GM23338 (cell line): ENCODE data around the gene NELFCD. TPM values are rescaled to one million over a fixed set of nuclear protein-coding genes. Genes with fewer than 3 reads are reported as not detected.

Experiments used
- ATAC-seq: fragments of 200-7000 bp; cut with Tn5 transposase; 3 replicates; pipeline ENCODE4 v1.9.1; 2020
- DNase-seq: peaks from one replicate; pipeline ENCODE4 v3.0.0-alpha.2; 2015; ENCODE audit warnings: low spot score
- H2AFZ ChIP-seq: fragments of 200-600 bp; sonication (generic); 2 replicates; pipeline ENCODE4 v1.8.0; 2016; ENCODE audit warnings: antibody characterized with exemption, mild to moderate bottlenecking, moderate library complexity
- H3F3A ChIP-seq: fragments of 200-600 bp; sonication (generic); replicated peaks from 2 replicates; pipeline ENCODE4 v1.8.0; 2017; ENCODE audit warnings: antibody characterized with exemption, mixed run types, low read depth
- H3K27ac ChIP-seq: fragments of 200-600 bp; sonication (generic); 2 replicates; pipeline ENCODE4 v1.6.1; 2016; ENCODE audit warnings: low read depth
- H3K27me3 ChIP-seq: fragments of 200-600 bp; sonication (generic); 2 replicates; pipeline ENCODE4 v1.8.0; 2016; ENCODE audit warnings: mild to moderate bottlenecking, mixed run types, moderate library complexity; ENCODE audit not compliant: insufficient read depth
- H3K36me3 ChIP-seq: fragments of 200-600 bp; sonication (generic); 2 replicates; pipeline ENCODE4 v1.8.0; 2016; ENCODE audit warnings: mild to moderate bottlenecking; ENCODE audit not compliant: insufficient read depth
- H3K4me1 ChIP-seq: fragments of 200-600 bp; sonication (generic); 2 replicates; pipeline ENCODE4 v1.8.0; 2016; ENCODE audit warnings: mild to moderate bottlenecking, moderate library complexity; ENCODE audit not compliant: insufficient read depth
- H3K4me2 ChIP-seq: fragments of 200-600 bp; sonication (generic); 2 replicates; pipeline ENCODE4 v1.7.1; 2017; ENCODE audit warnings: mixed run types
- H3K4me3 ChIP-seq: fragments of 200-600 bp; sonication (generic); 2 replicates; pipeline ENCODE4 v1.6.1; 2016; ENCODE audit warnings: mixed run types
- H3K79me2 ChIP-seq: fragments of 200-600 bp; sonication (generic); replicated peaks from 2 replicates; pipeline ENCODE4 v1.8.0; 2017; ENCODE audit warnings: mild to moderate bottlenecking; ENCODE audit not compliant: insufficient read depth
- H3K9me2 ChIP-seq: fragments of 200-600 bp; sonication (generic); 2 replicates; pipeline ENCODE4 v1.8.0; 2017; ENCODE audit not compliant: insufficient read depth
- H4K20me1 ChIP-seq: fragments of 200-600 bp; sonication (generic); replicated peaks from 2 replicates; pipeline ENCODE4 v1.8.0; 2017; ENCODE audit warnings: mild to moderate bottlenecking; ENCODE audit not compliant: insufficient read depth
- H3K27ac Mint-ChIP-seq: 2 replicates; pipeline ENCODE4 v1.8.0; 2020; ENCODE audit warnings: inconsistent platforms, mild to moderate bottlenecking, moderate library complexity, mixed read lengths
- H3K27me3 Mint-ChIP-seq: 3 replicates; pipeline ENCODE4 v1.8.0; 2022; ENCODE audit warnings: low read depth, mild to moderate bottlenecking, moderate library complexity, mixed read lengths, inconsistent platforms; ENCODE audit not compliant: insufficient read depth, poor library complexity
- H3K36me3 Mint-ChIP-seq: 3 replicates; pipeline ENCODE4 v1.8.0; 2021; ENCODE audit warnings: low read depth, mild to moderate bottlenecking, inconsistent platforms, moderate library complexity, mixed read lengths
- H3K4me1 Mint-ChIP-seq: 3 replicates; pipeline ENCODE4 v1.8.0; 2020; ENCODE audit warnings: mild to moderate bottlenecking, inconsistent platforms, mixed read lengths
- H3K4me3 Mint-ChIP-seq: 3 replicates; pipeline ENCODE4 v1.8.0; 2021; ENCODE audit warnings: moderate library complexity, mild to moderate bottlenecking, inconsistent platforms, mixed read lengths
- H3K9me3 Mint-ChIP-seq: 3 replicates; pipeline ENCODE4 v1.8.0; 2020; ENCODE audit warnings: moderate library complexity, mild to moderate bottlenecking, inconsistent platforms, mixed read lengths
- CREB1 ChIP-seq: fragments of 250-450 bp; sonication (Bioruptor Pico); IDR thresholded peaks from 2 replicates; pipeline ENCODE4 v1.5.0; 2020; ENCODE audit warnings: low read depth, mild to moderate bottlenecking, moderate library complexity
- CTCF ChIP-seq, 2 experiments: fragments of 200-600 bp in 1 of 2; sonication (generic) in 1 of 2; conservative IDR thresholded peaks; 2 replicates each; pipeline versions ENCODE4 v1.5.1 to v1.6.1; 2016 to 2017; ENCODE audit warnings: antibody characterized with exemption in 2 of 2, low read depth in 2 of 2, mild to moderate bottlenecking in 2 of 2, moderate library complexity in 1 of 2
- ETS1 ChIP-seq: IDR thresholded peaks from 2 replicates; pipeline ENCODE4 v1.6.1; 2016; ENCODE audit warnings: antibody characterized with exemption
- EZH2 ChIP-seq: fragments of 200-600 bp; sonication (generic); IDR thresholded peaks from one replicate; pipeline ENCODE4 v1.8.0; 2017; ENCODE audit warnings: antibody characterized with exemption, mild to moderate bottlenecking, low read depth; ENCODE audit not compliant: unreplicated experiment
- EZH2phosphoT487 ChIP-seq: fragments of 200-600 bp; sonication (generic); IDR thresholded peaks from one replicate; pipeline ENCODE4 v1.8.1; 2018; ENCODE audit warnings: antibody characterized with exemption; ENCODE audit not compliant: unreplicated experiment
- JUNB ChIP-seq: IDR thresholded peaks from one replicate; pipeline ENCODE4 v1.6.1; 2016; ENCODE audit warnings: antibody characterized with exemption; ENCODE audit not compliant: unreplicated experiment
- NANOG ChIP-seq: IDR thresholded peaks from 2 replicates; pipeline ENCODE4 v1.6.1; 2016; ENCODE audit warnings: antibody characterized with exemption, borderline replicate concordance
- POLR2AphosphoS5 ChIP-seq: IDR thresholded peaks from 2 replicates; pipeline ENCODE4 v1.6.1; 2016; ENCODE audit warnings: antibody characterized with exemption, low read depth
- REST ChIP-seq: IDR thresholded peaks from one replicate; pipeline ENCODE4 v1.6.1; 2018; ENCODE audit warnings: antibody characterized with exemption; ENCODE audit not compliant: unreplicated experiment
- STAT1 ChIP-seq: IDR thresholded peaks from one replicate; pipeline ENCODE4 v1.6.1; 2016; ENCODE audit warnings: antibody characterized with exemption; ENCODE audit not compliant: unreplicated experiment
- ZNF114 ChIP-seq: fragments of 250-450 bp; sonication (Bioruptor Pico); IDR thresholded peaks from 2 replicates; pipeline ENCODE4 v1.5.0; 2020; ENCODE audit warnings: mild to moderate bottlenecking, moderate library complexity
- ZNF331 ChIP-seq: fragments of 250-450 bp; sonication (Bioruptor Pico); IDR thresholded peaks from 2 replicates; pipeline ENCODE4 v1.5.0; 2020; ENCODE audit warnings: low read depth, mild to moderate bottlenecking, moderate library complexity
- ZNF462 ChIP-seq: fragments of 250-450 bp; sonication (Bioruptor Pico); IDR thresholded peaks from 2 replicates; pipeline ENCODE4 v1.5.0; 2020; ENCODE audit warnings: mild to moderate bottlenecking, moderate library complexity
- polyA plus RNA-seq: library from polyadenylated mRNA; unstranded; fragments of >200 nt; fragmentation: Nextera tagmentation; extraction: Ambion mirVana; gene quantifications from 2 replicates; pipeline ENCODE4 v1.2.1, GENCODE V29; 2016
- total RNA-seq: library from RNA; depleted of rRNA; stranded (reverse); fragments of >200 nt; shearing (Covaris generic); gene quantifications from 2 replicates; pipeline ENCODE4 v1.2.3, GENCODE V29; 2014

The NELFCD gene
- total and polyA plus RNA-seq, 2 experiments from 2014 or later = 52.9 to 75.8 TPM

GRCh38 chr20:59037386-59037785, 56.3 kb downstream of the NELFCD start:
- Histone ChIP-seq H3K9me2 (no peaks in the 10 kb centered on the region), H3K4me2 (no peak overlapping the region), H4K20me1 (peaks cover 24% of the 10 kb centered on the region), H3K79me2 (peaks cover 55% of the 10 kb centered on the region), H3K36me3 (peaks cover 37% of the 10 kb centered on the region), H2AFZ (no peak overlapping the region), H3K4me1 (peaks cover 10% of the 10 kb centered on the region; the same call in 1 of the 2 replicates), H3K27ac (no peak overlapping the region), H3F3A (peaks cover 3% of the 10 kb centered on the region; the same call in 1 of the 2 replicates), H3K27me3 (no peaks in the 10 kb centered on the region), H3K4me3 (no peak overlapping the region)
- Mint-ChIP-seq H3K36me3 (peaks cover 47% of the 10 kb centered on the region), H3K4me1 (peaks cover 13% of the 10 kb centered on the region), H3K27me3 (peaks cover 3% of the 10 kb centered on the region), H3K27ac (no peak overlapping the region), H3K4me3 (no peak overlapping the region), H3K9me3 (no peaks in the 10 kb centered on the region)
- DNase-seq (no peak), ATAC-seq (no peak)
- no peak for TF ChIP-seq CREB1
- TF ChIP-seq STAT1 = no peak
- no peak for TF ChIP-seq ZNF114 (CRISPR knock-in tag)
- TF ChIP-seq CTCF (conservative IDR thresholded peaks at IDR 0.05; ENCODE audit: low read depth in 2 of 2) = no peak
- no peak for TF ChIP-seq ETS1
- TF ChIP-seq EZH2 = no peak
- TF ChIP-seq ZNF331 = no peak
- TF ChIP-seq REST = no peak
- no peak for TF ChIP-seq EZH2phosphoT487
- TF ChIP-seq JUNB = no peak
- no peak for TF ChIP-seq NANOG
- no peak for TF ChIP-seq POLR2AphosphoS5
- no peak for TF ChIP-seq ZNF462 (CRISPR knock-in tag)
